Inflammatory macrophage treated with lipopolysaccharide for 4 hours (primary cell): ENCODE results near the gene SEC22C.
"Not testable (repeated sequence)": the region's sequence is repeated elsewhere in the genome, so short reads cannot be mapped to it uniquely, and the experiment has no call there.

Experiments used
- DNase-seq: peaks from one replicate; pipeline ENCODE4 v3.0.0-alpha.2; 2020

SEC22C gene, protein sequence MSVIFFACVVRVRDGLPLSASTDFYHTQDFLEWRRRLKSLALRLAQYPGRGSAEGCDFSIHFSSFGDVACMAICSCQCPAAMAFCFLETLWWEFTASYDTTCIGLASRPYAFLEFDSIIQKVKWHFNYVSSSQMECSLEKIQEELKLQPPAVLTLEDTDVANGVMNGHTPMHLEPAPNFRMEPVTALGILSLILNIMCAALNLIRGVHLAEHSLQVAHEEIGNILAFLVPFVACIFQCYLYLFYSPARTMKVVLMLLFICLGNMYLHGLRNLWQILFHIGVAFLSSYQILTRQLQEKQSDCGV

DNA sequence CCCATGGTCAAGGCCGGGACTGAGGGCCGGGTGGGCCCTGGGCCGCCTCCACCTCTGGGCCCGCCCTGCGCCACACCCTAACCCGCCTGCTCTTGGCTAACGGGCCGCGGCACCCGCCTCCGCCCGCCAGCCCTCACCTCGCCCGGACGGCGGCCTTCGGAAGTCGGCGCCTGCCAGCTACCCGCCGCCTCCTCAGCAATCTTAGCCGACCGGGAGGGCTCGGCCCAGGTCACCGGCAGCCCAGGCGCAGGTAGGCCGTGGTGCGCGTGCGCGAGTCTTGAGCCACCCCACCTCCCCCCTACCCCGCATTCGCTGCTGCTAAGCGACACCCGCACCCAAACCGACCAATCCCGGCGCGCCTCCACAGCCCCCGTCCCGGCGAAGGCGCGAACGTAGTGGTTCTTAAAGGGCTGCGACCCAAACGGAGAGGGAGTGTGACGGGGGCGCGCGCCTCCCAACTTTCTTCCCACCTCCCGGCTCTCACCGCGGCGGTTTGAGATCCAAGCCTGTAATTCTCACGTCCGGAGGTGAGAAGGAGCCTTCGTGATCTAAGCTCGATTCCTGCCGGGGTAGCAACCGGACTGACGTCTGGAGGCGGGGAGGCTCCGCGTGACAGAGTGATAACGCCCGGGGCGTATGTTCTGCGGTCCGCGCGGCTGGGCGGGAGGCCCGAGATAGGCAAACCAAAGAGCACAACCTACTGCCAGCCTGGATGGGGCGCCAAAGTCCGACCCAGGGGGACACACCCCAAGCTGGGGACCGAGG, at the start of gene SEC22C:
Gene SEC22C (minus strand): TSS at position 259 of the 765 bp plus-strand sequence. CDS start 12,921 bp downstream, outside the sequence.
- peak; percentile 89 for DNase-seq

GRCh38 chr3:42613462-42613861, 31.7 kb upstream of the SEC22C start:
- DNase-seq = peak; percentile 23

- no peak for DNase-seq
These were observed 31.2 kb upstream of the SEC22C start for GRCh38 chr3:42612928-42613327.

DNA sequence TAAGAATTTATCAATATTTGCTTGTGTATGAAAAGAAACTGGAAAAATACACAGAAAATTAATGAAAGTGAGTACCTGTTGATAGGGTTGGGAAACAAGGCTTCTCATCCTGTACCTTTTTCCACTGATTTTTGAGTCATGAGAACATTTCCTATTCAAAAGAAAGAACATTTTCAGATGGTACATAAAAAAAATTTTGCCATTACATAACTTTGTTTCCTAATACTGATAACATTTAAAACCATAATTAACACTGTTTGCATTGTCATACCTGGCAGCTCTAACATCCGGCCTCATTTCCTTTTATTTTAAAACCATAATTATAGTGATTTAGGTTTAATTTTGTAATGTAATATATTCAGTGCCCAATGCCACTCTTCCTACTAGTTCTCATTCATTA, 30.4 kb upstream of the SEC22C start:
- DNase-seq = no peak

DNA sequence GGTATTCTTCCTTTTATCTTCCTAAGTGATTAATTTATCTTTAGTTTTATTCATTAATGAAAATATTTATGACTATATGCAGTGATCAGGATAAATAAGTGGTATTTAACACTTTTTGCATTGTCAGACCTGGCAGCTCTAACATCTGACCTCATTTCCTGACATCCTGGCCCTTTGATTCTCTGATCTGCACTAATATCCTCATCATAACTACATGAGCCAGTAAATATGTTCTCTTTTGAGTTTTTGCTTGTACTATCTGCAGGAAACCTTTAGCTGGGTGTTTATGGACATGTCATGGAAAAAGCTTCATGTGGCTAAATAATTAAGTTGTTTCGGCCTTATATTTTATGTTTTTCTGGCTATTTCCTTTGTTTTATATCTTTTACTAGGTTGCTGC, 29.2 kb upstream of the SEC22C start:
- no peak for DNase-seq

DNA sequence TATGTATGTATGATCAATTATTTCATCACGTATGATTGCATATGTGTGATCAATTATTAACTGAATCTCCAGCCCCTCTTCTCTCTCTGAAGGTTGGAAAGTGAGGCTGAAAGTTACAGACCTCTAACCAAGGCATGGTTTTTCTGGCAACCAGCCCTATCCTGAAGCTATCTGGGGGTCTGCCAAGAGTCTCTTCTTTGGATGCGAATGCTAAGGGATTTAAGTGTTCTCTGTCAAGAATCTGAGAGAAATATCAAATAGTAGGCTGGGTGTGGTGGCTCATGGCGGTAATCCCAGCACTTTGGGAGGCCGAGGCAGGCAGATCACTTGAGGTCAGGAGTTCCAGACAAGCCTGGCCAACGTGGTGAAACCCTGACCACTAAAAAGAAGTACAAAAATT, 26.8 kb upstream of the SEC22C start:
- DNase-seq = no peak

DNA sequence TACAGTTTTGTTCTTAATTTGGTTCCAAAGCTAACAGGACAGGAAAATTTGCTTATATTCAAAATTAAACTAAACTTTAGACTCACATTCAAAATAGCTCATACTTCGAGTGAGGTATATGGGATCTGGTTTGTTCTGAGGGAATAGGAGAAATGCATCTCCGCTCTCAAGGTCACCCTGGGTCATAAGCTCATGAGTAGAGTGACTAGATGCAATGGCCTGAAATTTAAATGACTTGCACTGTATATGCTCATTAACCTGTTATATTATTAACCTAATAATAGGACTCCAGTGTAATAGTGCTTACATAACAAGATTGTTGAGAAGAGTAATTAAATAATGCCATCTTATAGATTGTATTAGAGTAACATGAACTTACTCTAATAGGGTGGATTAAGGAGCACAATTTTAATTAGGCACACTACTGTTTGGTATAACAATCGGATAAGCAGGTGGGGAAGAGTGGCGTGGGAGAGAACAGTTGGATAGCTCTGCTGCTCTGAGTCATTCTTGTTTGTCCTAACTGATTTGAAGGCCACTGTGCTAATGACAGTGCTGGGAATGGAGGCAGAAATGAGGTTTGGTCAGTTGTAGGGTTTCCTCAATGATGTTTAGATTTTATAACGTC, 23.9 kb upstream of the SEC22C start:
- DNase-seq = no peak

DNA sequence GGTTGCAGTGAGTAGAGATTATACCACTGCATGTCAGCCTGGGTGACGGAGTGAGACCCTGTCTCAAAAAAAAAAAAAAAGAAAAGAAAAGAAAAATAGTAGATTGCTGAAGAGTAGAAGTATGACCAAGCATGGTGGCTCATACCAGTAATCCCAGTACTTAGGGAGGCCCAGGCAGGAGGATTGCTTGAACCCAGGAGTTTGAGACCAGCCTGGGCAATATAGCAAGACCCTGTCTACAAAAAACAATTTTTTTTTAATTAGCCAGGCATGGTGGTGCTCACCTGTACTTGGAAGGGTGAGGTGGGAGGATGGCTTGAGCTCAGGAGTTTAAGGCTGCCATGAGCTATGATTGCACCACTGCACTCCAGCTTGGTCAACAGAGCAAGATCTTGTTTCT, 21.2 kb upstream of the SEC22C start:
- no peak for DNase-seq

GRCh38 chr3:42601896-42602581, 20.3 kb upstream of the SEC22C start:
- DNase-seq = no peak

- peak; percentile 57 for DNase-seq
These were observed 19.4 kb upstream of the SEC22C start for GRCh38 chr3:42600958-42601675.

GRCh38 chr3:42600111-42600957, 18.6 kb upstream of the SEC22C start, which contains the start of gene NKTR:
TSS of gene NKTR (plus strand) at chr3:42600686. CDS start at chr3:42601007, 321 bp downstream.
- peak; percentile 94 for DNase-seq

- not testable (repeated sequence) for DNase-seq
These were observed 15.3 kb upstream of the SEC22C start for GRCh38 chr3:42597098-42597497.

DNA sequence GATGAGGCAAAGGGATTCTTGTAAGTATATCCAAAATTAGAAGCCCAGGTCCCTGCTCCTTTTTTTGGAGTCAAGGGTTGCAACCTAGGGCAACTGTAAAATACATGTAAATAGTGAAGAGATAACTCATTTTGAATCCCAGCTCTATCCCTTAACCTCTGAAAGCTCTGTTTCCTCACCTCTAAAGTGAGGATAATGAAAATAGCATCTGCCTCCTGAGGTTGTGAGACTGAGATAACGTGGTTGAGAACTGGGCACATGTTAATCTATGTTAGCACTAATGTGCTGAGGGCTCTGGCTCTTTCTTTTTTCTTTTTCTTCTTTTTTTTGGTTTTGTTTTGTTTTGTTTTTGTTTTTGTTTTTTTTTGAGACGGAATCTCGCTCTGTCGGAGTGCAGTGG, 13.9 kb upstream of the SEC22C start:
- no peak for DNase-seq

DNA sequence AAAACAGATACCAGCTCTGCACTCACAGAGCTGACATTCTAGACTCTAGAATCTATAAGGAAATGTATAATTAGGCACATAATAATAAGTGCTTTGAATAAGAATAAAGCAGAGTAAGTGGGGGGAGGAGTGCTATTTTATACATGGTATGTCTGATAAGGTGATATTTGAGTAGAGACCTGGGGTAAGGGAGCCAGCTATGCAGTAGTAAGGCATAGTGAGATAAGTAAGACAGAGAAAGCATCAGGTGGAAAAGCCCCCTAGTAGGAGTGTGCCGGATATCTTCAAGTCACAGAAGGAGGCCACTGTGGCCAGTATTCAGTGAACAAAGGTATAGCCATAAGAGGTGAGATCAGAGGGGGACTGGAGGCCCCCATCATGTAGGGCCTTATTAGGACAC, 11.9 kb upstream of the SEC22C start:
- no peak for DNase-seq

- no peak for DNase-seq
These were observed 10.0 kb upstream of the SEC22C start for GRCh38 chr3:42591811-42592210.

DNA sequence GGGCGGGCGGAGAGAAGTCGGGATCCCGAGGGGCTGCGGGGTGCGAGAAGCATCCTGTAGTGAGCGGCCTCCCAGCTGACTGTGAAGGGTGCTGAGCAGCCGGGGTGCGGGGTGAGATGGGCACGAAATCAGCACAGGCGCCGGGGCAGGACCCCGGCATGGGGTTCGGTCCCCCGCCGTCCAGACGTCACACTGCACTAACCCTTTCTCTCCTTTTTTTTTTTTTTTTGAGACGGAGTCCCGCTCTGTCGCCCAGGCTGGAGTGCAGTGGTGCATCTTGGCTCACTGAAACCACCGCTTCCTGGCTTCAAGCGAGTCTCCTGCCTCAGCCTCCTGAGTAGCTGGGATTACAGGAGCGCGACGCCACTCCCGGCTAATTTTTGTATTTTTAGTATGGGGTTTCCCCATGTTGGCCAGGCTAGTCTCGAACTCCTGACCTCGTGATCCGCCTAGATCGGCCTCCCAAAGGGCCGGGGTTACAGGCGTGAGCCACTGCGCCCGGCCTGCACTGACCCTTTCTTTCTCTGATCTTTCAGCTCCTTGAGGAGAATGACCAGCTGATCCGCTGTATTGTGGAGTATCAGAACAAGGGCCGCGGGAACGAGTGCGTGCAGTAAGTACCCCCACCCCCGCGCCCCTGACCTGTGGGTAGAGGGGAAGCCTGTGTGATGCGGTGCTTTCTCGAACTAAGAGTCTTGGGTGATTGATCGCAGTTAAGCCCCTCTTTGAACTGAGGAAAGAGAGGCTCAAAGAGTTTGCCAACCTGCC, 9.4 kb upstream of the SEC22C start:
- no peak for DNase-seq

- no peak for DNase-seq
These were observed 7.8 kb upstream of the SEC22C start for GRCh38 chr3:42589382-42590109.

DNA sequence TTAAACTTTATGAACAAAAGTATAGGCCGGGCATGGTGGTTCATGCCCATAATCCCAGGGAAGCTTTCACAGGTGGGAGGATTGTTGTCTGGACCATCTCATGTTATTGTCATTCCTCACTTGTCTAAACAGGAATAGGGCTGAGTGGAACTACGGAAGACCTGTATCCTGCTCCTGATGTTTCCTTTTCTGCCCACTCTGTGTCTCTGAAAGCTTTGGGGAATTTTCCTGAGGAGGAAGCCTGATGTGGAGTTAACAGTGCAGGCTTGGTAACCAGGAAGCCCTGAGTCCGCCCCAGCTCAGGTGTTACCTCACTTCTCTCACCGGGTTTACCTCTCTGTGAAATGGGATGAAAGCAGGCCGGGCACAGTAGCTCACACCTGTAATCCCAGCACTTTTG, 6.9 kb upstream of the SEC22C start:
- no peak for DNase-seq

DNA sequence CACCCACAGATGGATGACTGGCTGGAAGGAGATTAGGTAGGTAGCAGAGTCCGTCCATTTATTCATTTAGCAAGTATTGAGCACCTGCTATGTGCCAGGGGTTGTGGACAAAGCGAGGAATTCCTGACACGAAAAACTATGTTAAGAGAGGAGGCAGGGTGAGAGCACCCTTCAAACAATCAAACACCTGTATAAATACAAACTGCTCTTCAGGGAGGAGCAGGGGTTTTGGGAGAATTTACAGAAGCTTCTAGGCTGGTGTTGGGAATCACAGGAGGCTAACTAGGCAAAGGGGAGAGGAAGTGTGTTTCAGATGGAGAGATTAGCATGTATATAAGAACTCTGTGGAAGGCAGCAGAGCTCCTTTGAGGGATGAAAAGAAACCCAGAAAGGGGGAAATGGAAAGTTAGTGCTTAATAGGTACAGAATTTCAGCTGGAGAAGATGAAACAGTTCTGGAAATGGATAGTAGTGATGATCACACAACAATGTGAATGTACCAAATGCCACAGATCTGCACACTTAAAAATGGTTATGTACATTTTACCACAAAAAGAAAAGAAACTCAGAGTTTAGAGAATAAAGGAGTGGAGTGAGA, 805 bp upstream of the SEC22C start:
- DNase-seq = no peak

GRCh38 chr3:42581400-42581708, 413 bp downstream of the SEC22C start:
- no peak for DNase-seq
